NCI-H2227 treated with DMSO at 0.1 percent for 48 hours (cell line): ENCODE results near the gene FCSK.

ENCODE experiments used
- DNase-seq: peaks from one replicate; lab custom pipeline; 2025; lab: John Stamatoyannopoulos, UW

Gene FCSK

GRCh38 chr16:70455910-70456309 lies 1.5 kb downstream of the FCSK start:
- no peak for DNase-seq

DNA sequence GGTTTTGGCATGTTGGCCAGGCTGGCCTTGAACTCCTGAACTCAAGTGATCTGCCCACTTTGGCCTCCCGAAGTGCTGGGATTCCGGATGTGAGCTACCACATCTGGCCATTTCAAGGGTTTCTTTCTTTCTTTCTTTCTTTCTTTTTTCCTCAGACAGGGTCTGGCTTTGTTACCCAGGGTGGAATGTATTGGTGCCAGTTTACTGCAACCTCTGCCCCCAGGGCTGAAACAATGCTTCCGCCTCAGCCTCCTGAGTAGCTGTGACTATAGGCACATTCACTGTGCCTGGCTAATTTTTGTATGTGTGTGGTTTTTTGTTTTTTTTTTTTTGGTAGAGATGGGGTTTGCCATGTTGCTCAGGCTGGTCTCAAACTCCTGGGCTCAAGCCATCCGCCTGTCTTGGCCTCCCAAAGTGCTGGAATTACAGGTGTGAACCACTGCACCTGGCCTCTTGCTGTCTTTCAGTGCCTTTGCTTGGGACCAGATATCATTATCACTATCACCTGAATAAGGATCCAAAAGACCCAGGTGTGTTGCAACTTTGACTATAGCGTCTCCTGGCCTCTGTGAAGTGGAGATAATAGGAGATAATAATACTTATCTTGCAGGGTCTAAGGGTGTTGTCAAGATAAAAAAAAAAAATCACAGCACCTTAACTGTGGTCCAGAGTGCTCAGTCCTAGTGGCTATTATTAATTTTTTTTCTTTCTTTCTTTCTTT lies 3.2 kb downstream of the FCSK start:
- no peak for DNase-seq

- DNase-seq = no peak
These were observed 6.4 kb downstream of the FCSK start for GRCh38 chr16:70460737-70461261.

GRCh38 chr16:70463235-70463634 lies 8.8 kb downstream of the FCSK start:
- no peak for DNase-seq

- no peak for DNase-seq
These were observed 11.8 kb downstream of the FCSK start for GRCh38 chr16:70465999-70466804.

DNA sequence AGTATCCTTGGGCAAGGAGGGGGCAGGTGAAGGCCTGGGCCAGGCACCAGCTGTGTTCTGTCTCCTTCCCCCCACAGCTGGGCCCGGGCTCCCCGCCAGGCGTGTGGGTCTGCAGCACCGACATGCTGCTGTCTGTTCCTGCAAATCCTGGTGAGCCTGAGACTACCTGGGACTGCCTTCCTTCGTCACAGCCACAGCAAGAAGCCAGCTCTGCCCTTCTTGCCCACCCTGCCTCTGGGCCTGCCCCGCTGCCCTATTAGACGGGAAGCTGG lies 12.3 kb downstream of the FCSK start:
- DNase-seq = no peak

DNA sequence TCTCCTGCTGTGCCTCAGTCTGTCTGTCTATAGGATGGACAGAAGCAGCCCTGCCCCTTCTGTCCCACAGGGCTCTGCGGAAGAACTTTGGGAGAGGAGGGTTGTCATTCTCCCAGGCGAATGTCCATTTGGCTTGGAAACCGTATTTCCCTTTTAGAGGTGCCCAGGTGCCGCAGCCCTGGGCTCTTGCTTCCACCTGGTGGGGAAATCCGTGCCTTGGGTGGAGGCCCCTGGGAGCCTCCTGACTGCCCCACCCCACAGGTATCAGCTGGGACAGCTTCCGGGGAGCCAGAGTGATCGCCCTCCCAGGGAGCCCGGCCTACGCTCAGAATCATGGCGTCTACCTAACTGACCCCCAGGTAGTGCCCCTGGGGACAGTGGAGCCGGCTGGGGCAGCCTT lies 12.7 kb downstream of the FCSK start:
- DNase-seq = no peak

DNA sequence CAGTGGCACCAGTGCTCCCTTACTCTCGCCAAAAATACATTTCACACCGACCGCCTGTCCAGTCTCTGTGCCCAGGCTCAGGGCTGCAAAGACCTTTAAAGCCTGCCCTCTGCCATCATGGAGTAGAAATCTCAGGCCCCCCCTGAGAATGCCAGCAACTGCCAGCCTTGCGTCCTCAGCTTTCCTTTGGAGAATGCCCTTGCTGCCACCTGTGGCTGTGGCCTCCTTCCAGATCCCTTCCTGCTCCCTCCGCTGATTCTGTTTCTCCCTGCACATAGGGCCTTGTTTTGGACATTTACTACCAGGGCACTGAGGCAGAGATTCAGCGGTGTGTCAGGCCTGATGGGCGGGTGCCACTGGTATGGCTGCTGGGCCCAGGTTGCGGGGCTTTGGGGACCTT lies 13.2 kb downstream of the FCSK start:
- DNase-seq = no peak

DNA sequence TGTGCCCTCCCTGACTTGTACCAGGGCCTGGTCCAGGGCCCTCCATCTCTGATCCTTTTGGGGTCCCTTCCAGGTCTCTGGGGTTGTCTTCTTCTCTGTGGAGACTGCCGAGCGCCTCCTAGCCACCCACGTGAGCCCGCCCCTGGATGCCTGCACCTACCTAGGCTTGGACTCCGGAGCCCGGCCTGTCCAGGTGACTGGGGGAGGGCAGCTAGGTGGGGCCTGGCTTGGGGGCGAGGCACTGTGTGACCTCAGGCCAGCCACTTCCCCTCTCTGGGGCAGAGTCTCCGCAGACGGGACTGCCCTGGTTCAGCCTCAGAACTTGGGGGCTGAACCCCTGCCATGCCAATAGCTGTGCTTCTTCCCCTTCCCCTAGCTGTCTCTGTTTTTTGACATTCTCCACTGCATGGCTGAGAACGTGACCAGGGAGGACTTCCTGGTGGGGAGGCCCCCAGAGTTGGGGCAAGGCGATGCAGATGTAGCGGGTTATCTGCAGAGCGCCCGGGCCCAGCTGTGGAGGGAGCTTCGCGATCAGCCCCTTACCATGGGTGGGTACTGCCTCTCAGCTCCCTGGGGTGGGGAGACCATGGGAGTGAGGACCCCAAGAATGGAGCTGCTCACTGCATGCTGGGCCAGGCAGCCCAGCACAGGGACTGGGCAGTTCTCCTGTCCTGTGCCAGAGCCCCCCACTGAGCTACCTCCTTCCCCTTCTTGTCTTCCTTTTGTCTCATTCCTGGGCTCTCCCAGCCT lies 14.6 kb downstream of the FCSK start:
- DNase-seq = no peak

GRCh38 chr16:70470141-70470926 lies 15.9 kb downstream of the FCSK start:
- DNase-seq = no peak

- DNase-seq = no peak
These were observed 16.5 kb downstream of the FCSK start for GRCh38 chr16:70470927-70471341.

DNA sequence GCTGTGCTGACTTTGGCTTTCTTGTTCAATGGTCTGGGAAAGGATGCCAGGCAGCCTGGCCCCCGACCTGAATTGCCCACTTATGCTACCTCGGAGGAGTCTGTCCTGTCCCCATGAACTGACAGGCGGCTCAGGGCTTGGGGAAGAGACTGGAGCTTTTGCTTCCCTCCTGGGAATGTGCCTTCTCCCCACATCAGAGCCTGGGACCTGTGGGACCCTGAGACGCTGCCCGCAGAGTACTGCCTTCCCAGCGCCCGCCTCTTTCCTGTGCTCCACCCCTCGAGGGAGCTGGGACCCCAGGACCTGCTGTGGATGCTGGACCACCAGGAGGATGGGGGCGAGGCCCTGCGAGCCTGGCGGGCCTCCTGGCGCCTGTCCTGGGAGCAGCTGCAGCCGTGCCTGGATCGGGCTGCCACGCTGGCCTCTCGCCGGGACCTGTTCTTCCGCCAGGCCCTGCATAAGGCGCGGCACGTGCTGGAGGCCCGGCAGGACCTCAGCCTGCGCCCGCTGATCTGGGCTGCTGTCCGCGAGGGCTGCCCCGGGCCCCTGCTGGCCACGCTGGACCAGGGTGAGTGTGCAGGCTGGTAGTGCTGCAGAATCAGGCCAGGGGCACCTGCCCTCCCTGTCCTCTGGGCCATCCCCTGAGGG lies 18.5 kb downstream of the FCSK start:
- DNase-seq = no peak

DNA sequence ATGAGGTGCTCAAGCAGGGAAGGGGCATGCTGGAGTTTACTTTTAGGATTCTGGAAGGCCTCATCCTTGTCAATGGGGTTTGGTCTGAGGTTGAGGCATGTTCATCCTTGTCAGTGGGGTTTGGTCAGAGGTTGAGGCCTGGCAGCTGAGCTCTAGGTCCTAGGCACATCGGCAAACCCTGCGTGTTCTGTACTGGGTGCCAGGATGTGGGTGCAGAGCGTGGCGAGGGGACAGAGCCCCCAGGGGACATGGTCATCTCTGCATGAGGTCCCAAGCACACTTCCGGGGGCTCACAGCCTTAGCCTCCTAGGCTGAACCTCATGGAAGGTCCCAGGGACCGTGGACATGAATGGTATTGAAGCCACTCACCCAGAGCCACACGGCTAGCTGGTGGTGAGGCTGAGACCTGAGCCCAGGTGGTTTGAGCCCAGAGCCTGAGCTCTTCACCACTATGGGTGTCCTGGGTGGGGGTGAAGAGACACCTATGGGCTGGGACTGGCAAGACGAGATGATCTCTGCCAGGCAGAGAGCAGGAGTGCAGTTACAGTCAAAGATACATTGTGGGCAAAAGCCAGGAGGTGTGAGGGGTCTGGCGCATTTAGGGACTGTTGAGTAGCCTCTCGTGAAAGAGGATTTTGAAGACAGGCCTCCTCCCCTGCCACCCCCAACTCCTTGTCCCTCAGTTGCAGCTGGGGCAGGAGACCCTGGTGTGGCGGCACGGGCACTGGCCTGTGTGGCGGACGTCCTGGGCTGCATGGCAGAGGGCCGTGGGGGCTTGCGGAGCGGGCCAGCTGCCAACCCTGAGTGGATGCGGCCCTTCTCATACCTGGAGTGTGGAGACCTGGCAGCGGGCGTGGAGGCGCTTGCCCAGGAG lies 19.3 kb downstream of the FCSK start:
- DNase-seq = no peak

- DNase-seq = no peak
These were observed 20.1 kb downstream of the FCSK start for GRCh38 chr16:70474320-70475053.

DNA sequence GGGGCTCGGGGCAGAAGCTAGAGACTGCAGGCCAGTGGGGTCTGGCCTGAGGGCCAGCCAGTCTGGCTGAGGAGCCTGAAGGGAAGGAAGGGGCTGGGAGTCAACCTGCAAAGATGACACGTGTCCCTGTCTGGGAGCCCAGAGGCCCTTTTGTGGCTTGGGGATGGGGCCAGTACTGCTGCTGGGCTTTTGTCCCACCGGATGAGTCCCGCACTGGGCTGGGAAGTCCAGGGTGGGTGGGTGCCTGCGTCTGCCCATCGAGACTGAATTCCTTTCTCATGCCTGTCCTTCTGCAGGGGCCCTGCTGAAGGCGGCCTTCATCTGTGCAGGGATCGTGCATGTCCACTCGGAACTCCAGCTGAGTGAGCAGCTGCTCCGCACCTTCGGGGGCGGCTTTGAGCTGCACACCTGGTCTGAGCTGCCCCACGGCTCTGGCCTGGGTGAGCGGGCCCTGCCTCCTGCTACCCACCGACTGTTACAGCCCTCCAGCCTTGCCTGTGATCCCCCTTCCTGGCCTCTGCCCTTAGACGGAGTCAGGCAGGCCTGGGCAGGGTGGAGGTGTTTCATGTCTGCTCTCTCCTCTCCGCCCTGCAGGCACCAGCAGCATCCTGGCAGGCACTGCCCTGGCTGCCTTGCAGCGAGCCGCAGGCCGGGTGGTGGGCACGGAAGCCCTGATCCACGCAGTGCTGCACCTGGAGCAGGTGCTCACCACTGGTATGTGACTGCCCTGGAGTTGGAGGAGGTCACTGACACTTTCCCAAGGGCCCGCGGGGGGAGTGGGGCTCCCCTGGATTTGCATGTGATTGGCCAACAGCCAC lies 20.9 kb downstream of the FCSK start:
- no peak for DNase-seq

GRCh38 chr16:70476272-70477020 lies 22.1 kb downstream of the FCSK start:
- no peak for DNase-seq

DNA sequence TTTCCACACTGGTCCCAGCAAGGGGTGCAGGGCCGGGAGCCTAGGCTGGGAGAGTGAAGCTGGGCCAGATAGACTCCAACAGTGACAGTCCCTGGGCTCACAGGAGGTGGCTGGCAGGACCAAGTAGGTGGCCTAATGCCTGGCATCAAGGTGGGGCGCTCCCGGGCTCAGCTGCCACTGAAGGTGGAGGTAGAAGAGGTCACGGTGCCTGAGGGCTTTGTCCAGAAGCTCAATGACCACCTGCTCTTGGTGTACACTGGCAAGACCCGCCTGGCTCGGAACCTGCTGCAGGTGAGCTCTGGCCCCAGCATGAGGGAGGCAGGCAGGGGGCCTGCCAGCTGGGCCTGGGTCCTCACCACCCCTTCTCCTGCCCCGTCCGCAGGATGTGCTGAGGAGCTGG lies 23.8 kb downstream of the FCSK start:
- no peak for DNase-seq

DNA sequence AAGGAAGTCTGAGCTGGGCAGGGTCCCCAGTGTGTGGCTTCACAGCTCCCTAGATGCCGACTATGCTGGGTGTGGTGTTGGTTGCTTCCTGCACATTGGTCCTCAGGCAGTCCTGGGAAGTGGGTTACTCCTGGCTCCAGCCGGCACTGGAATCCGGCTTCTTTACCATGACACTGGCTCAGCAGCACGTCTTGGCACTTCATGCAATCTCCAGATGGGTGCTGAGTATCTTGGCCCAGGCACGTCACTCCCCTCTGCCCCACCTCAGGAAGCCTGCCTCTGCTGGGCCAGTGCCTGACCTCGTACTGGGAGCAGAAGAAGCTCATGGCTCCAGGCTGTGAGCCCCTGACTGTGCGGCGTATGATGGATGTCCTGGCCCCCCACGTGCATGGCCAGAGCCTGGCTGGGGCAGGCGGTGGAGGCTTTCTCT lies 24.5 kb downstream of the FCSK start:
- no peak for DNase-seq
